Transverse colon (tissue), 3 donors: ENCODE data around the gene TCF19.
"Not testable (repeated sequence)": the region's sequence is repeated elsewhere in the genome, so short reads cannot be mapped to it uniquely, and the experiment has no call there.

ENCODE experiments used
- EP300 ChIP-seq: sonication (generic); formaldehyde crosslinking; IDR thresholded peaks from one replicate; pipeline ENCODE4 v1.6.1; 2017; ENCODE audit warnings: antibody characterized with exemption, low read depth
- TF ChIP-seq, protein P1 (sequence below), 5 experiments: fragments of 200-600 bp in 3 of 5; fragments of 450-650 bp in 2 of 5; sonication (generic) in 3 of 5; IDR thresholded peaks; 1 replicate in 2 of 5; 2 replicates in 3 of 5; pipeline ENCODE4 v1.5.1; 2016 to 2017; ENCODE audit warnings: antibody characterized with exemption in 5 of 5, inconsistent platforms in 3 of 5, mild to moderate bottlenecking in 2 of 5, moderate library complexity in 1 of 5

DNA sequence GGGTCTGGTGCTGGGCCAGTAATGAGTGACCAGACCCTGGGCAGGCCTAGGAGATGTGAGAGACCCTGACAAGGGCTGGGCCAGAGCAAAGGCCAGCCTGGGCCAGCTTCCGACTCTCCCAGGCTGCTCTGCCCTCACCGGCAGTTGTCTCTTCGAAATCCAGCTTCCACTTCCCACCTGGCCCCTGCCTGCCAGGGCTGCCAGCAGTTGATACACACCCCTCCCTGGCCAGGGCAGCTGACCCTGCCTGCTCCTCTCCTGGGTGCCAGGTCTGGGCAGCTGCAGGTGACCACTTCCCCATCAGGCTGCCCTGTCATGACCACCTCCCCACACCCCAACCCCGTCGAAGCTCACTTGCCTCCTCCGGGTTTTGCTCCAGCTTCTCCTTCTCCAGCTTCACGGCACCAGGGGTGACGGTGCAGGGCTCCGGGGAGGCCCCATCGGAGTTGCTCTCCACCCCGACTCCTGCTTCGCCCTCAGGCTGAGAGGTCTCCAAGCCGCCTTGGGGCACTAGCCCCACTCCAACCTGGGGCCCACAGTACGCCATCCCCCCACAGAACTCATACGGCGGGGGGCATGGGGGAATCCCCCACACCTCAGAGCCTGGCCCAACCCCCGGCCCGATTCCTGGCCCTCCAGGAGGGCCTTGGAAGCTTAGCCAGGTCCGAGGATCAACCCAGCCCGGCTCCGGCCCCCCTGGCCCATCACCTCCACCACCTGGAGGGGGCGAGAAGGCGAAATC, 11.6 kb downstream of the TCF19 start:
- TF ChIP-seq, protein P1, sequence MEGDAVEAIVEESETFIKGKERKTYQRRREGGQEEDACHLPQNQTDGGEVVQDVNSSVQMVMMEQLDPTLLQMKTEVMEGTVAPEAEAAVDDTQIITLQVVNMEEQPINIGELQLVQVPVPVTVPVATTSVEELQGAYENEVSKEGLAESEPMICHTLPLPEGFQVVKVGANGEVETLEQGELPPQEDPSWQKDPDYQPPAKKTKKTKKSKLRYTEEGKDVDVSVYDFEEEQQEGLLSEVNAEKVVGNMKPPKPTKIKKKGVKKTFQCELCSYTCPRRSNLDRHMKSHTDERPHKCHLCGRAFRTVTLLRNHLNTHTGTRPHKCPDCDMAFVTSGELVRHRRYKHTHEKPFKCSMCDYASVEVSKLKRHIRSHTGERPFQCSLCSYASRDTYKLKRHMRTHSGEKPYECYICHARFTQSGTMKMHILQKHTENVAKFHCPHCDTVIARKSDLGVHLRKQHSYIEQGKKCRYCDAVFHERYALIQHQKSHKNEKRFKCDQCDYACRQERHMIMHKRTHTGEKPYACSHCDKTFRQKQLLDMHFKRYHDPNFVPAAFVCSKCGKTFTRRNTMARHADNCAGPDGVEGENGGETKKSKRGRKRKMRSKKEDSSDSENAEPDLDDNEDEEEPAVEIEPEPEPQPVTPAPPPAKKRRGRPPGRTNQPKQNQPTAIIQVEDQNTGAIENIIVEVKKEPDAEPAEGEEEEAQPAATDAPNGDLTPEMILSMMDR (IDR thresholded peaks at IDR 0.05): not testable (repeated sequence)
- not testable (repeated sequence) for TF ChIP-seq EP300
